Measurements from ENCODE around the gene IFNL2. TPM values are rescaled to one million over a fixed set of nuclear protein-coding genes. Genes with fewer than 3 reads are reported as not detected.

Gene IFNL2
- total RNA-seq, 1 donor from 2014 or later = not detected

GRCh38 chr19:39299404-39299803 is 31.2 kb downstream of the IFNL2 start:
- H3K36me3 Mint-ChIP-seq (ENCODE audit: low read depth) = peaks cover 2% of the 10 kb centered on the region
- H3K4me3 Mint-ChIP-seq (ENCODE audit: unreplicated experiment) = no peak overlapping the region
- H3K27me3 Mint-ChIP-seq (ENCODE audit: low read depth) = peaks cover 46% of the 10 kb centered on the region
- DNase-seq (ENCODE audit: low spot score) = peak; percentile 20
- H3K27ac Mint-ChIP-seq (ENCODE audit: unreplicated experiment) = no peak overlapping the region
- no peaks in the 10 kb centered on the region for H3K9me3 Mint-ChIP-seq (ENCODE audit: low read depth)
- no peak for TF ChIP-seq CTCF (IDR thresholded peaks at IDR 0.05)
- H3K4me1 Mint-ChIP-seq (ENCODE audit: low read depth) = peaks cover 6% of the 10 kb centered on the region

GRCh38 chr19:39299832-39300231 is 31.6 kb downstream of the IFNL2 start:
- Mint-ChIP-seq H3K36me3 (ENCODE audit: low read depth) (peaks cover 2% of the 10 kb centered on the region), H3K4me1 (ENCODE audit: low read depth) (peaks cover 6% of the 10 kb centered on the region), H3K9me3 (ENCODE audit: low read depth) (no peaks in the 10 kb centered on the region), H3K27me3 (ENCODE audit: low read depth) (peaks cover 48% of the 10 kb centered on the region), H3K4me3 (ENCODE audit: unreplicated experiment) (no peak overlapping the region), H3K27ac (ENCODE audit: unreplicated experiment) (no peak overlapping the region)
- DNase-seq (ENCODE audit: low spot score) = peak; percentile 22
- no peak for TF ChIP-seq CTCF (IDR thresholded peaks at IDR 0.05)

- Mint-ChIP-seq H3K27me3 (ENCODE audit: low read depth) (peaks cover 55% of the 10 kb centered on the region), H3K27ac (ENCODE audit: unreplicated experiment) (no peak overlapping the region), H3K9me3 (ENCODE audit: low read depth) (no peaks in the 10 kb centered on the region), H3K36me3 (ENCODE audit: low read depth) (peaks cover 2% of the 10 kb centered on the region), H3K4me1 (ENCODE audit: low read depth) (peaks cover 11% of the 10 kb centered on the region), H3K4me3 (ENCODE audit: unreplicated experiment) (no peak overlapping the region)
- peak; percentile 29 for DNase-seq (ENCODE audit: low spot score)
- TF ChIP-seq CTCF (IDR thresholded peaks at IDR 0.05) = no peak
These were observed 32.8 kb downstream of the IFNL2 start for GRCh38 chr19:39301021-39301420.

GRCh38 chr19:39301562-39301961 is 33.4 kb downstream of the IFNL2 start:
- TF ChIP-seq CTCF (IDR thresholded peaks at IDR 0.05) = no peak
- Mint-ChIP-seq H3K36me3 (ENCODE audit: low read depth) (peaks cover 2% of the 10 kb centered on the region), H3K9me3 (ENCODE audit: low read depth) (no peaks in the 10 kb centered on the region), H3K27me3 (ENCODE audit: low read depth) (peaks cover 55% of the 10 kb centered on the region), H3K4me1 (ENCODE audit: low read depth) (peaks cover 11% of the 10 kb centered on the region), H3K4me3 (ENCODE audit: unreplicated experiment) (no peak overlapping the region), H3K27ac (ENCODE audit: unreplicated experiment) (no peak overlapping the region)
- DNase-seq (ENCODE audit: low spot score) = no peak

- Mint-ChIP-seq H3K27ac (ENCODE audit: unreplicated experiment) (no peak overlapping the region), H3K4me3 (ENCODE audit: unreplicated experiment) (no peak overlapping the region), H3K9me3 (ENCODE audit: low read depth) (no peaks in the 10 kb centered on the region), H3K36me3 (ENCODE audit: low read depth) (peaks cover 2% of the 10 kb centered on the region), H3K4me1 (ENCODE audit: low read depth) (peaks cover 16% of the 10 kb centered on the region), H3K27me3 (ENCODE audit: low read depth) (peaks cover 56% of the 10 kb centered on the region)
- TF ChIP-seq CTCF (IDR thresholded peaks at IDR 0.05) = no peak
- DNase-seq (ENCODE audit: low spot score) = no peak
These were observed 35.4 kb downstream of the IFNL2 start for GRCh38 chr19:39303373-39304184.
